ENCODE data around the gene NFIB. TPM values are rescaled to one million over a fixed set of nuclear protein-coding genes. Genes with fewer than 3 reads are reported as not detected.

Gene NFIB
- total and polyA plus RNA-seq, 2 of the 8 experiments (the other 6 are each of a cell fraction or from before 2014, with no cell fraction given): 2.6 to 13.1 TPM

- Histone ChIP-seq H4K8ac (ENCODE audit: extremely low read depth, insufficient read depth, low read length) (no peak overlapping the region), H2AFZ (ENCODE audit: low read length) (no peak overlapping the region), H4K91ac (replicated peaks; ENCODE audit: insufficient read length, low read length) (no peak overlapping the region), H2BK20ac (ENCODE audit: low read length) (no peak overlapping the region), H3K36me3 (ENCODE audit: control insufficient read depth in 2 of 4, insufficient read depth in 4 of 4, low read length in 3 of 4) (no peaks in the 10 kb centered on the region), H2BK12ac (ENCODE audit: low read depth, low read length) (no peak overlapping the region), H3K56ac (replicated peaks; ENCODE audit: insufficient read length, low read depth, low read length) (no peak overlapping the region), H2AK5ac (ENCODE audit: low read depth, low read length) (no peak overlapping the region), H3K4me3 (ENCODE audit: extremely low read depth in 1 of 4, insufficient read depth in 2 of 4, low read depth in 3 of 4, low read length in 4 of 4) (no peak overlapping the region), H3K23me2 (ENCODE audit: low read depth, low read length) (no peaks in the 10 kb centered on the region), H2BK15ac (ENCODE audit: low read length) (no peak overlapping the region), H3K18ac (ENCODE audit: extremely low read depth, low read length) (no peak overlapping the region), H3K23ac (ENCODE audit: insufficient read length) (no peak overlapping the region), H2BK5ac (ENCODE audit: low read depth, low read length) (no peak overlapping the region), H3K79me1 (ENCODE audit: low read depth, low read length) (no peaks in the 10 kb centered on the region), H3K4ac (replicated peaks; ENCODE audit: insufficient read length, low read depth, low read length) (no peak overlapping the region), H3K4me1 (replicated peaks in 1 of 4; ENCODE audit: control insufficient read depth in 3 of 4, insufficient read depth in 4 of 4, low read length in 3 of 4) (peaks cover 2 to 8% (median 4%) of the 10 kb centered on the region in 4 experiments; a peak in 3 of 7 replicates), H3K9me3 (ENCODE audit: insufficient read depth in 2 of 2, low read depth in 1 of 2, low read length in 1 of 2) (no peaks in the 10 kb centered on the region), H3K79me2 (ENCODE audit: control insufficient read depth in 1 of 2, insufficient read depth in 2 of 2, low read length in 2 of 2) (no peaks in the 10 kb centered on the region; a peak in 1 of 4 replicates), H3K9ac (replicated peaks in 1 of 4; ENCODE audit: extremely low read depth in 1 of 4, low read depth in 3 of 4, low read length in 3 of 4) (no peak overlapping the region), H3K27me3 (replicated peaks in 1 of 4; ENCODE audit: control insufficient read depth in 3 of 4, extremely low read depth in 1 of 4, insufficient read depth in 3 of 4, low read length in 3 of 4) (no peaks in the 10 kb centered on the region), H2BK120ac (replicated peaks; ENCODE audit: low read depth, low read length) (no peak overlapping the region), H3K4me2 (ENCODE audit: insufficient read depth in 1 of 2, low read depth in 2 of 2, low read length in 2 of 2) (no peak overlapping the region), H3K27ac (ENCODE audit: low read depth, low read length) (no peak overlapping the region), H4K20me1 (replicated peaks in 1 of 2; ENCODE audit: control insufficient read depth in 1 of 2, insufficient read depth in 2 of 2, low read length in 2 of 2) (no peaks in the 10 kb centered on the region), H3K14ac (ENCODE audit: insufficient read length) (no peak overlapping the region), H4K5ac (ENCODE audit: insufficient read length, low read depth, low read length) (no peak overlapping the region)
- WGBS, 2 experiments (ENCODE audit: extremely low coverage in 1 of 2, insufficient coverage in 1 of 2, insufficient read length in 1 of 2, insufficient replicate concordance in 2 of 2, low coverage in 1 of 2, low lambda C conversion rate in 2 of 2, missing lambda C conversion rate in 1 of 2): 89% methylated on average over 1 of the region's 1 CpG; no CpG with 5 or more reads in 1 of the 2 experiments
- POLR2A ChIA-PET (ENCODE audit: partially characterized antibody): no interaction called here
- no peak for TF ChIP-seq SP2 (IDR thresholded peaks at IDR 0.05; ENCODE audit: low read length)
- FAIRE-seq (no peak), DNase-seq (ENCODE audit: low read depth in 1 of 2, low spot score in 2 of 2) (no peak)
- CTCF ChIA-PET (ENCODE audit: partially characterized antibody): interaction anchor here (0.6 kb wide), 1 partner anchor 146 kb away, joined by 3 read pairs; no protein-coding TSS in a partner anchor
Measured at GRCh38 chr9:14205463-14205862, 108.5 kb downstream of the NFIB start.
